Endothelial cell of umbilical vein (primary cell): Measurements from ENCODE around the gene NGEF. TPM values are rescaled to one million over a fixed set of nuclear protein-coding genes. Genes with fewer than 3 reads are reported as not detected.

Source experiments
- BruUV-seq: library from RNA; stranded (reverse); fragments of 400-500 nt; replicated peaks from 2 replicates; lab custom pipeline; 2021; lab: Mats Ljungman, UMichigan
- CTCF ChIA-PET: fragments of 300-600, 350-600 bp; sonication (Branson Sonifier 250); formaldehyde crosslinking; loops from one replicate; lab custom pipeline; 2021; ENCODE audit warnings: antibody characterized with exemption, inconsistent platforms; lab: Charles Lee
- POLR2A ChIA-PET: fragments of 300-600, 350-600 bp; sonication (Branson Sonifier 250); formaldehyde crosslinking; loops from one replicate; lab custom pipeline; 2021; ENCODE audit warnings: antibody characterized with exemption, inconsistent platforms; lab: Charles Lee
- DNase-seq: peaks from one replicate; pipeline ENCODE4 v3.0.0-alpha.2; 2011; ENCODE audit warnings: low read depth, low spot score
- FAIRE-seq: peaks from 2 replicates; lab custom pipeline; 2011; peaks lifted over from hg19 to GRCh38; lab: Jason Lieb, UNC
- H2AFZ ChIP-seq: 2 replicates; pipeline ENCODE4 v1.6.0; 2012; ENCODE audit warnings: low read depth, low read length, control low read depth, inconsistent platforms
- H3K27ac ChIP-seq: 2 replicates; pipeline ENCODE4 v1.5.1; 2011; ENCODE audit warnings: low read depth, mild to moderate bottlenecking, control low read depth, low read length, moderate library complexity; ENCODE audit not compliant: insufficient read depth
- H3K27me3 ChIP-seq, 2 experiments: 2 replicates each; pipeline versions ENCODE4 v1.6.0 to v1.6.1; 2011; ENCODE audit warnings: low read length in 2 of 2, mixed read lengths in 1 of 2; ENCODE audit not compliant: control insufficient read depth in 2 of 2, insufficient read depth in 2 of 2
- H3K36me3 ChIP-seq, 2 experiments: 2 replicates in 1 of 2; 3 replicates in 1 of 2; pipeline ENCODE4 v1.5.1; 2011; ENCODE audit warnings: low read length in 2 of 2, mild to moderate bottlenecking in 1 of 2, moderate library complexity in 1 of 2; ENCODE audit not compliant: control insufficient read depth in 2 of 2, insufficient read depth in 2 of 2; ENCODE audit errors: extremely low read depth in 1 of 2
- H3K4me1 ChIP-seq: 3 replicates; pipeline ENCODE4 v1.5.1; 2011; ENCODE audit warnings: mild to moderate bottlenecking, low read length; ENCODE audit not compliant: control insufficient read depth, insufficient read depth; ENCODE audit errors: extremely low read depth
- H3K4me2 ChIP-seq: 2 replicates; pipeline ENCODE4 v1.6.1; 2011; ENCODE audit warnings: low read length, control low read depth, mixed read lengths; ENCODE audit not compliant: insufficient read depth
- H3K4me3 ChIP-seq, 3 experiments: fragments of 200-600 bp in 1 of 3; sonication (generic), shearing (Covaris generic) in 1 of 3; replicated peaks in 1 of 3; 2 replicates each; pipeline ENCODE4 v1.5.1; 2011 to 2016; ENCODE audit warnings: control low read depth in 3 of 3, low read length in 3 of 3, mild to moderate bottlenecking in 2 of 3, inconsistent platforms in 1 of 3, low read depth in 1 of 3, moderate library complexity in 1 of 3; ENCODE audit not compliant: insufficient read depth in 1 of 3
- H3K79me2 ChIP-seq: 2 replicates; pipeline ENCODE4 v1.6.0; 2012; ENCODE audit warnings: low read length, inconsistent platforms; ENCODE audit not compliant: control insufficient read depth, insufficient read depth
- H3K9ac ChIP-seq: replicated peaks from 2 replicates; pipeline ENCODE3; 2011; ENCODE audit warnings: low read length, control low read depth; ENCODE audit not compliant: insufficient read depth; ENCODE audit errors: extremely low read depth
- H3K9me1 ChIP-seq: replicated peaks from 3 replicates; pipeline ENCODE4 v1.6.0; 2011; ENCODE audit warnings: mild to moderate bottlenecking, low read length; ENCODE audit not compliant: control insufficient read depth, insufficient read depth; ENCODE audit errors: extremely low read depth
- H3K9me3 ChIP-seq: replicated peaks from 2 replicates; pipeline ENCODE4 v1.5.1; 2012; ENCODE audit warnings: low read length, inconsistent platforms; ENCODE audit not compliant: control insufficient read depth, insufficient read depth
- H4K20me1 ChIP-seq: replicated peaks from 2 replicates; pipeline ENCODE3; 2011; ENCODE audit warnings: mild to moderate bottlenecking, low read length; ENCODE audit not compliant: control insufficient read depth, insufficient read depth; ENCODE audit errors: extremely low read depth
- EZH2 ChIP-seq: IDR thresholded peaks from 2 replicates; pipeline ENCODE4 v1.6.1; 2012; ENCODE audit warnings: borderline replicate concordance, low read depth, mild to moderate bottlenecking, moderate library complexity, low read length, inconsistent platforms; ENCODE audit not compliant: severe bottlenecking
- FOS ChIP-seq: IDR thresholded peaks from 2 replicates; pipeline ENCODE4 v1.6.1; 2011; ENCODE audit warnings: mild to moderate bottlenecking, low read length, moderate library complexity, borderline replicate concordance; ENCODE audit not compliant: insufficient read depth
- GATA2 ChIP-seq: IDR thresholded peaks from 2 replicates; pipeline ENCODE4 v1.7.0; 2011; ENCODE audit warnings: low read depth, mild to moderate bottlenecking, moderate library complexity, mixed read lengths, low read length; ENCODE audit not compliant: insufficient read length, insufficient read depth
- JUN ChIP-seq: IDR thresholded peaks from 2 replicates; pipeline ENCODE4 v1.6.1; 2011; ENCODE audit warnings: borderline replicate concordance, low read depth; ENCODE audit not compliant: insufficient read length, insufficient read depth
- MYC ChIP-seq: IDR thresholded peaks from one replicate; pipeline ENCODE4 v1.6.1; 2011; ENCODE audit warnings: mild to moderate bottlenecking, low read depth, low read length
- POLR2A ChIP-seq: IDR thresholded peaks from 2 replicates; pipeline ENCODE4 v1.6.1; 2012; ENCODE audit warnings: low read depth, mild to moderate bottlenecking, control low read depth, low read length
- POLR2AphosphoS5 ChIP-seq: IDR thresholded peaks from 2 replicates; pipeline ENCODE4 v1.6.1; 2012; ENCODE audit warnings: low read depth, mild to moderate bottlenecking, control low read depth, low read length, moderate library complexity; ENCODE audit not compliant: insufficient read depth
- dilution Hi-C: fragments of 300-500 bp; cut with MboI; formaldehyde crosslinking; loops from one replicate; pipeline ENCODE4 v1.15.0; 2019; ENCODE audit warnings: low sequenced_read_pairs; ENCODE audit not compliant: extremely low pct_ligation_motif_present
- intact Hi-C: fragments of 100-400 bp; cut with micrococcal nuclease; formaldehyde crosslinking; loops from one replicate; pipeline ENCODE4 v1.10.0; 2022
- polyA plus RNA-seq, 4 experiments: library from polyadenylated mRNA; depleted of rRNA in 3 of 4; stranded (reverse) in 3 of 4; unstranded in 1 of 4; fragments of >200 nt; gene quantifications; 2 replicates each; pipeline versions ENCODE4 v1.2.1 to v1.2.3, GENCODE V29; 2011 to 2012; ENCODE audit warnings: missing spikeins in 1 of 4
- total RNA-seq: library from RNA; stranded (reverse); gene quantifications from 2 replicates; pipeline ENCODE4 v1.2.3, GENCODE V29; 2021
- TF ChIP-seq, protein P1 (sequence below), 2 donors: IDR thresholded peaks; 1 replicate in 1 of 2; 2 replicates in 1 of 2; pipeline ENCODE4 v1.5.1; 2011; ENCODE audit warnings: low read length in 2 of 2, mild to moderate bottlenecking in 2 of 2, moderate library complexity in 2 of 2, control low read depth in 1 of 2, inconsistent platforms in 1 of 2, low read depth in 1 of 2; ENCODE audit not compliant: insufficient read depth in 1 of 2; ENCODE audit errors: extremely low read depth in 1 of 2
- TF ChIP-seq, protein P2 (sequence below): IDR thresholded peaks from 2 replicates; pipeline ENCODE4 v1.6.1; 2011; ENCODE audit not compliant: insufficient read depth, insufficient read length

NGEF gene
- total and polyA plus RNA-seq, 2 donors (not counting 3 experiments of a cell fraction or from before 2014, with no cell fraction given), result 0.22 to 0.41 TPM

DNA sequence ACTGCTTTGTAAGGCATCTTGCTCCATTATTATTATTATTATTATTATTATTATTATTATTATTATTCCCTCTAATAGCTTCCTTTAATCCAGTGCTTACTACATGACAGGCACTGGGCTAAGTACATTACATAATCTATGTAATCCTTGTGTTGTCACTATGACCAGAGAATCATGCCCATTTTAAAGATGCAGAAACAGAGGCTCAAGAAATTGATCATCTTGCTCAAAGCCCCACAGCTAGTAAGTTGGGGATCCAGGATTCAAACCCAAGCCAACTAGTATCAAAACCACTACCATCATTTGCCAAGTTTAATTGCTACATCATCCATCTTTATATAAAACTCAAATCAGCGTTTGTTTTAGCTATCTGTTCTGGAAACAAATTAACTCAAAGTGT lies 594 bp upstream of the NGEF start:
- H3K27me3 ChIP-seq, result no peaks in the 10 kb centered on the region
- dilution Hi-C loops (no loop called here), intact Hi-C loops (no loop called here)
- no peaks in the 10 kb centered on the region for H3K9me1 ChIP-seq
- H3K27ac ChIP-seq, result no peak overlapping the region
- ChIA-PET POLR2A (no interaction called here), CTCF (interaction anchor here (1.6 kb wide), 1 partner anchor 15 kb away, joined by 7 read pairs; no protein-coding TSS in a partner anchor)
- no peak overlapping the region for H3K4me2 ChIP-seq
- H2AFZ ChIP-seq, result no peak overlapping the region
- no peaks in the 10 kb centered on the region for H3K9me3 ChIP-seq
- H3K4me1 ChIP-seq, result no peaks in the 10 kb centered on the region
- DNase-seq, result no peak
- BruUV-seq, result no TSS peak
- TF ChIP-seq POLR2A (no peak), MYC (no peak), POLR2AphosphoS5 (no peak), JUN (no peak), GATA2 (no peak), EZH2 (no peak), FOS (no peak)
- TF ChIP-seq, protein P1, sequence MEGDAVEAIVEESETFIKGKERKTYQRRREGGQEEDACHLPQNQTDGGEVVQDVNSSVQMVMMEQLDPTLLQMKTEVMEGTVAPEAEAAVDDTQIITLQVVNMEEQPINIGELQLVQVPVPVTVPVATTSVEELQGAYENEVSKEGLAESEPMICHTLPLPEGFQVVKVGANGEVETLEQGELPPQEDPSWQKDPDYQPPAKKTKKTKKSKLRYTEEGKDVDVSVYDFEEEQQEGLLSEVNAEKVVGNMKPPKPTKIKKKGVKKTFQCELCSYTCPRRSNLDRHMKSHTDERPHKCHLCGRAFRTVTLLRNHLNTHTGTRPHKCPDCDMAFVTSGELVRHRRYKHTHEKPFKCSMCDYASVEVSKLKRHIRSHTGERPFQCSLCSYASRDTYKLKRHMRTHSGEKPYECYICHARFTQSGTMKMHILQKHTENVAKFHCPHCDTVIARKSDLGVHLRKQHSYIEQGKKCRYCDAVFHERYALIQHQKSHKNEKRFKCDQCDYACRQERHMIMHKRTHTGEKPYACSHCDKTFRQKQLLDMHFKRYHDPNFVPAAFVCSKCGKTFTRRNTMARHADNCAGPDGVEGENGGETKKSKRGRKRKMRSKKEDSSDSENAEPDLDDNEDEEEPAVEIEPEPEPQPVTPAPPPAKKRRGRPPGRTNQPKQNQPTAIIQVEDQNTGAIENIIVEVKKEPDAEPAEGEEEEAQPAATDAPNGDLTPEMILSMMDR (IDR thresholded peaks at IDR 0.05; ENCODE audit: extremely low read depth in 1 of 2, insufficient read depth in 1 of 2, low read depth in 1 of 2, low read length in 2 of 2), result no peak
- TF ChIP-seq, protein P2, sequence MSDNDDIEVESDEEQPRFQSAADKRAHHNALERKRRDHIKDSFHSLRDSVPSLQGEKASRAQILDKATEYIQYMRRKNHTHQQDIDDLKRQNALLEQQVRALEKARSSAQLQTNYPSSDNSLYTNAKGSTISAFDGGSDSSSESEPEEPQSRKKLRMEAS, result no peak
- no peaks in the 10 kb centered on the region for H3K79me2 ChIP-seq
- no peaks in the 10 kb centered on the region for H3K36me3 ChIP-seq
- no peak for FAIRE-seq
- H4K20me1 ChIP-seq, result no peaks in the 10 kb centered on the region
- H3K4me3 ChIP-seq, result no peak overlapping the region
- no peak overlapping the region for H3K9ac ChIP-seq
